Fibroblast of mammary gland (primary cell): ENCODE results near the gene IGFBP3.

Experiments
- DNase-seq: peaks from one replicate; pipeline ENCODE4 v3.0.0-alpha.2; 2010; ENCODE audit warnings: low read depth
- H3K4me3 ChIP-seq: 2 replicates; pipeline ENCODE4 v1.5.1; 2011; ENCODE audit warnings: low read depth, mild to moderate bottlenecking, low read length, moderate library complexity; ENCODE audit not compliant: control insufficient read depth
- CTCF ChIP-seq: conservative IDR thresholded peaks from 2 replicates; pipeline ENCODE4 v1.5.1; 2011; ENCODE audit warnings: low read depth, low read length, inconsistent platforms; ENCODE audit not compliant: control insufficient read depth, insufficient read depth

The IGFBP3 gene

GRCh38 chr7:45865594-45866410, 55.3 kb downstream of the IGFBP3 start:
- H3K4me3 ChIP-seq = no peak overlapping the region
- DNase-seq = no peak
- TF ChIP-seq CTCF = no peak

- H3K4me3 ChIP-seq = no peak overlapping the region
- no peak for DNase-seq
- peak; percentile 21 for TF ChIP-seq CTCF
These were observed 57.4 kb downstream of the IGFBP3 start for GRCh38 chr7:45863715-45864114.
